ENCODE data around the gene MED4. TPM values are rescaled to one million over a fixed set of nuclear protein-coding genes. Genes with fewer than 3 reads are reported as not detected.
A peak's percentile ranks its signal among the peaks of the same experiment; 100 is the strongest.

Gene MED4
- total RNA-seq, 1 experiment from 2014 or later: 26.5 TPM

DNA sequence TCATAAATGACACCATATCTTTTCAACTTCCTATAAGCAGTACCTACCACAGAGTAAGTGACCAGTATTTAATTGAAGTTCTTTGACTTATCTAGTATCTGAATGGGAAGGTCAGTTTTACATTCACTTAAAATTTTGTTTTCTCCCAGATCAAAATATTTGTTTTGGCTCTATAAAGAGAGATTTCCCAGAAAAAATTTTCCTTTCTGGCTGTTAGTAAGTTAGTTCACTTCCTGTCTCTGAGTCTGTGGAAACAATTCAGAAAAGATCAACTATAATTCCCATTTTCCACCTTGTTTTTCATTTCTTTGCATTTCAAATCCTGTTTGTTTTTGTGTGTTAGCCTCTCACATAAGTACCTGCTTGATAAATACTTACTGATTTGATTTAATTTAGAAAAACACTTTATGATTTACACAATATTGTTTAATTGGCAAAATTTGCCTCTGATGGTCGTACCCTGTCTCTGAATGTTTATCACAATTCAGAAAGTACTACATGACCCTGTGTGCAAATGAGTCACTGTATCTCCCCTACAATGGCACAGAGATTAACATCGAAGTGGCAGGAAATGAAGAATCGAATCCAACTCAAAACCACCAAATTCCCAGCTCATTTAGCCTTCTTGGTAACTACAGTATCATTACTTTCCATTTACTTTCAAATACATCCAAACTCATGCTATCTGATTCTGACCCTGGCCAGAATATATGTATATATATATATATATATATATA is 15.4 kb upstream of the MED4 start:
- ATAC-seq (no peak; the same call in 1 of the 2 replicates), DNase-seq (ENCODE audit: low read depth, low spot score) (no peak)
- Histone ChIP-seq H3K27me3 (ENCODE audit: control insufficient read depth, insufficient read depth, low read length) (no peaks in the 10 kb centered on the region), H3K4me3 (ENCODE audit: low read depth in 2 of 2, low read length in 2 of 2) (no peak overlapping the region), H3K9me3 (ENCODE audit: control insufficient read depth, insufficient read depth, low read depth, low read length) (no peaks in the 10 kb centered on the region), H3K4me1 (ENCODE audit: control insufficient read depth, insufficient read depth, low read length) (no peaks in the 10 kb centered on the region), H3K27ac (ENCODE audit: low read length) (0 out of 2 replicates have a peak overlapping the region, but pooled peaks have one; percentile 29), H3K36me3 (ENCODE audit: control insufficient read depth, insufficient read depth, low read length) (no peaks in the 10 kb centered on the region)
- BruUV-seq (replicated peaks): no TSS peak
- TF ChIP-seq TCF7L2 (IDR thresholded peaks at IDR 0.05; ENCODE audit: low read depth, low read length) (no peak), POLR2AphosphoS5 (IDR thresholded peaks at IDR 0.05; ENCODE audit: low read depth, low read length) (no peak), SIN3A (IDR thresholded peaks at IDR 0.05; ENCODE audit: borderline replicate concordance, insufficient read depth, low read depth, low read length) (no peak), CTCF (IDR thresholded peaks at IDR 0.05) (no peak)
- TF ChIP-seq, protein P1, sequence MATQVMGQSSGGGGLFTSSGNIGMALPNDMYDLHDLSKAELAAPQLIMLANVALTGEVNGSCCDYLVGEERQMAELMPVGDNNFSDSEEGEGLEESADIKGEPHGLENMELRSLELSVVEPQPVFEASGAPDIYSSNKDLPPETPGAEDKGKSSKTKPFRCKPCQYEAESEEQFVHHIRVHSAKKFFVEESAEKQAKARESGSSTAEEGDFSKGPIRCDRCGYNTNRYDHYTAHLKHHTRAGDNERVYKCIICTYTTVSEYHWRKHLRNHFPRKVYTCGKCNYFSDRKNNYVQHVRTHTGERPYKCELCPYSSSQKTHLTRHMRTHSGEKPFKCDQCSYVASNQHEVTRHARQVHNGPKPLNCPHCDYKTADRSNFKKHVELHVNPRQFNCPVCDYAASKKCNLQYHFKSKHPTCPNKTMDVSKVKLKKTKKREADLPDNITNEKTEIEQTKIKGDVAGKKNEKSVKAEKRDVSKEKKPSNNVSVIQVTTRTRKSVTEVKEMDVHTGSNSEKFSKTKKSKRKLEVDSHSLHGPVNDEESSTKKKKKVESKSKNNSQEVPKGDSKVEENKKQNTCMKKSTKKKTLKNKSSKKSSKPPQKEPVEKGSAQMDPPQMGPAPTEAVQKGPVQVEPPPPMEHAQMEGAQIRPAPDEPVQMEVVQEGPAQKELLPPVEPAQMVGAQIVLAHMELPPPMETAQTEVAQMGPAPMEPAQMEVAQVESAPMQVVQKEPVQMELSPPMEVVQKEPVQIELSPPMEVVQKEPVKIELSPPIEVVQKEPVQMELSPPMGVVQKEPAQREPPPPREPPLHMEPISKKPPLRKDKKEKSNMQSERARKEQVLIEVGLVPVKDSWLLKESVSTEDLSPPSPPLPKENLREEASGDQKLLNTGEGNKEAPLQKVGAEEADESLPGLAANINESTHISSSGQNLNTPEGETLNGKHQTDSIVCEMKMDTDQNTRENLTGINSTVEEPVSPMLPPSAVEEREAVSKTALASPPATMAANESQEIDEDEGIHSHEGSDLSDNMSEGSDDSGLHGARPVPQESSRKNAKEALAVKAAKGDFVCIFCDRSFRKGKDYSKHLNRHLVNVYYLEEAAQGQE (IDR thresholded peaks at IDR 0.05; ENCODE audit: insufficient read depth in 1 of 2, low read depth in 2 of 2, low read length in 1 of 2): no peak
- POLR2A ChIA-PET: no interaction called here
- in situ Hi-C loops (cut with HindIII; ENCODE audit: low pct_unique_long_range_greater_than_20kb, low sequenced_read_pairs) (no loop called here), intact Hi-C loops (cut with micrococcal nuclease; ENCODE audit: unreplicated experiment) (no loop called here)
- CTCF ChIA-PET: no interaction called here

GRCh38 chr13:48108106-48108505 is 13.2 kb upstream of the MED4 start:
- DNase-seq (ENCODE audit: low read depth, low spot score): no peak
- no peaks in the 10 kb centered on the region for H3K27me3 ChIP-seq (ENCODE audit: control insufficient read depth, insufficient read depth, low read length)
- CTCF ChIA-PET: no interaction called here
- no peaks in the 10 kb centered on the region for H3K36me3 ChIP-seq (ENCODE audit: control insufficient read depth, insufficient read depth, low read length)
- intact Hi-C loops (cut with micrococcal nuclease; ENCODE audit: unreplicated experiment): no loop called here
- no TSS peak for BruUV-seq (replicated peaks)
- no peaks in the 10 kb centered on the region for H3K9me3 ChIP-seq (ENCODE audit: control insufficient read depth, insufficient read depth, low read depth, low read length)
- ATAC-seq: no peak
- no peak overlapping the region for H3K4me3 ChIP-seq (ENCODE audit: low read depth in 2 of 2, low read length in 2 of 2)
- POLR2A ChIA-PET: no interaction called here
- no peaks in the 10 kb centered on the region for H3K4me1 ChIP-seq (ENCODE audit: control insufficient read depth, insufficient read depth, low read length)
- no peak for TF ChIP-seq SIN3A (IDR thresholded peaks at IDR 0.05; ENCODE audit: borderline replicate concordance, insufficient read depth, low read depth, low read length)
- TF ChIP-seq POLR2AphosphoS5 (IDR thresholded peaks at IDR 0.05; ENCODE audit: low read depth, low read length): no peak
- TF ChIP-seq, protein P1 (IDR thresholded peaks at IDR 0.05; ENCODE audit: insufficient read depth in 1 of 2, low read depth in 2 of 2, low read length in 1 of 2): no peak
- no peak for TF ChIP-seq TCF7L2 (IDR thresholded peaks at IDR 0.05; ENCODE audit: low read depth, low read length)
- TF ChIP-seq CTCF (IDR thresholded peaks at IDR 0.05): no peak
- in situ Hi-C loops (cut with HindIII; ENCODE audit: low pct_unique_long_range_greater_than_20kb, low sequenced_read_pairs): no loop called here
- H3K27ac ChIP-seq (ENCODE audit: low read length): no peak overlapping the region

All from Panc1 (cell line).